Panc1 (cell line): ENCODE results near the gene MYH3. TPM values are rescaled to one million over a fixed set of nuclear protein-coding genes. Genes with fewer than 3 reads are reported as not detected.

ENCODE experiments used
- ATAC-seq: fragments of 200-7000 bp; cut with Tn5 transposase; 2 replicates; pipeline ENCODE4 v1.9.1; 2020; ENCODE audit warnings: mild to moderate bottlenecking, moderate library complexity
- BruUV-seq: library from RNA; stranded (reverse); fragments of 400-500 nt; replicated peaks from 2 replicates; lab custom pipeline; 2021; lab: Mats Ljungman, UMichigan
- CTCF ChIA-PET: fragments of 300-600 bp; sonication (Branson Sonifier 250); formaldehyde crosslinking; loops from one replicate; lab custom pipeline; 2022; ENCODE audit warnings: antibody characterized with exemption; lab: Charles Lee
- POLR2A ChIA-PET: fragments of 300-600 bp; sonication (Branson Sonifier 250); formaldehyde crosslinking; loops from one replicate; lab custom pipeline; 2022; ENCODE audit warnings: antibody characterized with exemption; lab: Charles Lee
- DNase-seq: peaks from one replicate; pipeline ENCODE4 v3.0.0-alpha.2; 2010; ENCODE audit warnings: low read depth, low spot score
- H3K27ac ChIP-seq: 2 replicates; pipeline ENCODE4 v1.5.1; 2011; ENCODE audit warnings: mild to moderate bottlenecking, low read length, inconsistent platforms
- H3K27me3 ChIP-seq: fragments of 200-500 bp; sonication (Bioruptor generic); 2 replicates; pipeline ENCODE4 v1.6.0; 2014; ENCODE audit warnings: low read length, inconsistent platforms; ENCODE audit not compliant: control insufficient read depth, insufficient read depth
- H3K36me3 ChIP-seq: fragments of 200-500 bp; sonication (Bioruptor generic); 2 replicates; pipeline ENCODE4 v1.5.1; 2014; ENCODE audit warnings: inconsistent platforms, mild to moderate bottlenecking, low read length, moderate library complexity; ENCODE audit not compliant: control insufficient read depth, insufficient read depth
- H3K4me1 ChIP-seq: 2 replicates; pipeline ENCODE4 v1.5.1; 2011; ENCODE audit warnings: inconsistent platforms, mild to moderate bottlenecking, low read length, moderate library complexity; ENCODE audit not compliant: control insufficient read depth, insufficient read depth
- H3K4me3 ChIP-seq, 2 experiments: 2 replicates each; pipeline ENCODE4 v1.5.1; 2011 to 2012; ENCODE audit warnings: low read depth in 2 of 2, low read length in 2 of 2, mild to moderate bottlenecking in 2 of 2, inconsistent platforms in 1 of 2, moderate library complexity in 1 of 2
- H3K9me3 ChIP-seq: fragments of 200-500 bp; sonication (Bioruptor generic); 2 replicates; pipeline ENCODE4 v1.5.1; 2014; ENCODE audit warnings: low read depth, mild to moderate bottlenecking, inconsistent platforms, low read length, moderate library complexity; ENCODE audit not compliant: control insufficient read depth, insufficient read depth
- POLR2AphosphoS5 ChIP-seq: IDR thresholded peaks from 2 replicates; pipeline ENCODE4 v1.6.1; 2012; ENCODE audit warnings: mild to moderate bottlenecking, low read depth, low read length, moderate library complexity
- SIN3A ChIP-seq: IDR thresholded peaks from 2 replicates; pipeline ENCODE4 v1.6.1; 2012; ENCODE audit warnings: low read depth, mild to moderate bottlenecking, low read length, moderate library complexity, borderline replicate concordance; ENCODE audit not compliant: insufficient read depth
- TCF7L2 ChIP-seq: IDR thresholded peaks from 2 replicates; pipeline ENCODE4 v1.6.1; 2011; ENCODE audit warnings: mild to moderate bottlenecking, low read depth, low read length, inconsistent platforms
- in situ Hi-C: cut with HindIII; loops from 2 replicates; pipeline ENCODE4 v1.10.0; 2016; ENCODE audit warnings: low sequenced_read_pairs, low pct_unique_long_range_greater_than_20kb
- intact Hi-C: fragments of 100-400 bp; cut with micrococcal nuclease; formaldehyde crosslinking; loops from one replicate; pipeline ENCODE4 v1.10.0; 2022; ENCODE audit not compliant: unreplicated experiment
- total RNA-seq: library from RNA; stranded (reverse); gene quantifications from one replicate; pipeline ENCODE4 v1.2.1, GENCODE V29; 2021; ENCODE audit not compliant: unreplicated experiment
- TF ChIP-seq, protein P1 (sequence below), 2 experiments: IDR thresholded peaks; 2 replicates each; pipeline ENCODE4 v1.6.1; 2011 to 2012; ENCODE audit warnings: low read depth in 2 of 2, control low read depth in 1 of 2, low read length in 1 of 2, mild to moderate bottlenecking in 1 of 2, moderate library complexity in 1 of 2; ENCODE audit not compliant: insufficient read depth in 1 of 2
- TF ChIP-seq, protein P2 (sequence below): fragments of 450-650 bp; IDR thresholded peaks from 2 replicates; pipeline ENCODE4 v1.5.1; 2017; ENCODE audit warnings: mild to moderate bottlenecking

Gene MYH3
- total RNA-seq, 1 experiment from 2014 or later: 1.6 TPM

DNA sequence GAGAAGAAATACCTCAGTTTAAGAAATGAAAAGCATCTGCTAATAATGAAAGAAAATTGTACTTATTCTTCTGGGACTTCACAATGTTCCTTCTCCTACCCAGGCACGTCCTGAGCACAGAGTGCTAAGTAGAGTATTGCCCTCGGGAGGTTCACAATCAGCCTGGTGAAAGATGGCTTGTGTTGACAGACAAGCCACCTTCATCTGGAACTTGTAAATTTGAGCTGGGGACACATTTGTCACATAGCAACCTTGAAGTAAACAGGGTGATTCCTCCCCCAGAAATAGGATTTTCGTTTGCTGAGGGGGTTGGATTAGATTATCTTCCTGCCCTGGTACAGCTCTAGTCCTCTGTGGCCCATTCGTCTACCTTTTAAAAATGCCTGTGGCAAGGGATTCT is 73.3 kb downstream of the MYH3 start:
- H3K9me3 ChIP-seq: no peaks in the 10 kb centered on the region
- in situ Hi-C loops: no loop called here

DNA sequence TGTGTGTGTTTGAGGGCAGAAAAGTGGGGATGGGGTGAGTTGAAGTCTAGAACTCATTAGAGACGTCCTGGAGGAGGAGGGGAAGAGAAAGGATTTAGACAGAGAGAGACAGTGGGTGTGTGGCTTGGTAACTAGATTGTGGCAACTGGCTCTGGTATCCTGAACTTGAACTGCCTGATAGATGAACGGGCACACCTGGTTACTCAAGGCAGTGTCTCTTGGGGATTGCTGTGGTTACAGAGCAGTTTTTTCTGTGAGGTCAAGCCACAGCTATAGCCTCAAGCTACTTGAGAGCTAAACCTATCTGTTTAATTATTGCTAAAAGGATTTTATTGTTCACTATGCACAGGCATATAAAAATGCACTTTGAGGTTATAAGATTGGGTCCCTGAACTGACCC is 77.8 kb downstream of the MYH3 start:
- POLR2A ChIA-PET: no interaction called here
- ATAC-seq (no peak), DNase-seq (no peak)
- no TSS peak for BruUV-seq
- Histone ChIP-seq H3K4me3 (no peak overlapping the region), H3K36me3 (no peaks in the 10 kb centered on the region), H3K27ac (no peak overlapping the region), H3K4me1 (no peaks in the 10 kb centered on the region), H3K9me3 (no peaks in the 10 kb centered on the region), H3K27me3 (peaks cover 2% of the 10 kb centered on the region; the same call in 1 of the 2 replicates)
- intact Hi-C loops (no loop called here), in situ Hi-C loops (no loop called here)
- TF ChIP-seq, protein P1, sequence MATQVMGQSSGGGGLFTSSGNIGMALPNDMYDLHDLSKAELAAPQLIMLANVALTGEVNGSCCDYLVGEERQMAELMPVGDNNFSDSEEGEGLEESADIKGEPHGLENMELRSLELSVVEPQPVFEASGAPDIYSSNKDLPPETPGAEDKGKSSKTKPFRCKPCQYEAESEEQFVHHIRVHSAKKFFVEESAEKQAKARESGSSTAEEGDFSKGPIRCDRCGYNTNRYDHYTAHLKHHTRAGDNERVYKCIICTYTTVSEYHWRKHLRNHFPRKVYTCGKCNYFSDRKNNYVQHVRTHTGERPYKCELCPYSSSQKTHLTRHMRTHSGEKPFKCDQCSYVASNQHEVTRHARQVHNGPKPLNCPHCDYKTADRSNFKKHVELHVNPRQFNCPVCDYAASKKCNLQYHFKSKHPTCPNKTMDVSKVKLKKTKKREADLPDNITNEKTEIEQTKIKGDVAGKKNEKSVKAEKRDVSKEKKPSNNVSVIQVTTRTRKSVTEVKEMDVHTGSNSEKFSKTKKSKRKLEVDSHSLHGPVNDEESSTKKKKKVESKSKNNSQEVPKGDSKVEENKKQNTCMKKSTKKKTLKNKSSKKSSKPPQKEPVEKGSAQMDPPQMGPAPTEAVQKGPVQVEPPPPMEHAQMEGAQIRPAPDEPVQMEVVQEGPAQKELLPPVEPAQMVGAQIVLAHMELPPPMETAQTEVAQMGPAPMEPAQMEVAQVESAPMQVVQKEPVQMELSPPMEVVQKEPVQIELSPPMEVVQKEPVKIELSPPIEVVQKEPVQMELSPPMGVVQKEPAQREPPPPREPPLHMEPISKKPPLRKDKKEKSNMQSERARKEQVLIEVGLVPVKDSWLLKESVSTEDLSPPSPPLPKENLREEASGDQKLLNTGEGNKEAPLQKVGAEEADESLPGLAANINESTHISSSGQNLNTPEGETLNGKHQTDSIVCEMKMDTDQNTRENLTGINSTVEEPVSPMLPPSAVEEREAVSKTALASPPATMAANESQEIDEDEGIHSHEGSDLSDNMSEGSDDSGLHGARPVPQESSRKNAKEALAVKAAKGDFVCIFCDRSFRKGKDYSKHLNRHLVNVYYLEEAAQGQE (IDR thresholded peaks at IDR 0.05; ENCODE audit: insufficient read depth in 1 of 2, low read depth in 2 of 2, low read length in 1 of 2): no peak
- TF ChIP-seq, protein P2, sequence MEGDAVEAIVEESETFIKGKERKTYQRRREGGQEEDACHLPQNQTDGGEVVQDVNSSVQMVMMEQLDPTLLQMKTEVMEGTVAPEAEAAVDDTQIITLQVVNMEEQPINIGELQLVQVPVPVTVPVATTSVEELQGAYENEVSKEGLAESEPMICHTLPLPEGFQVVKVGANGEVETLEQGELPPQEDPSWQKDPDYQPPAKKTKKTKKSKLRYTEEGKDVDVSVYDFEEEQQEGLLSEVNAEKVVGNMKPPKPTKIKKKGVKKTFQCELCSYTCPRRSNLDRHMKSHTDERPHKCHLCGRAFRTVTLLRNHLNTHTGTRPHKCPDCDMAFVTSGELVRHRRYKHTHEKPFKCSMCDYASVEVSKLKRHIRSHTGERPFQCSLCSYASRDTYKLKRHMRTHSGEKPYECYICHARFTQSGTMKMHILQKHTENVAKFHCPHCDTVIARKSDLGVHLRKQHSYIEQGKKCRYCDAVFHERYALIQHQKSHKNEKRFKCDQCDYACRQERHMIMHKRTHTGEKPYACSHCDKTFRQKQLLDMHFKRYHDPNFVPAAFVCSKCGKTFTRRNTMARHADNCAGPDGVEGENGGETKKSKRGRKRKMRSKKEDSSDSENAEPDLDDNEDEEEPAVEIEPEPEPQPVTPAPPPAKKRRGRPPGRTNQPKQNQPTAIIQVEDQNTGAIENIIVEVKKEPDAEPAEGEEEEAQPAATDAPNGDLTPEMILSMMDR: no peak
- TF ChIP-seq SIN3A (no peak), POLR2AphosphoS5 (no peak), TCF7L2 (no peak)
- CTCF ChIA-PET: no interaction called here

More for the DNA sequence above, 73.3 kb downstream of the MYH3 start:
- CTCF ChIA-PET: interaction anchor here (0.6 kb wide), 1 partner anchor 855 kb away, joined by 6 read pairs; no protein-coding TSS in a partner anchor
- POLR2A ChIA-PET: no interaction called here
- Histone ChIP-seq H3K4me1 (no peaks in the 10 kb centered on the region), H3K4me3 (no peak overlapping the region), H3K27me3 (peaks cover 4% of the 10 kb centered on the region; the same call in 1 of the 2 replicates), H3K36me3 (no peaks in the 10 kb centered on the region), H3K27ac (no peak overlapping the region)
- BruUV-seq: no TSS peak
- DNase-seq: no peak
- ATAC-seq: no peak
- TF ChIP-seq TCF7L2: no peak
- TF ChIP-seq, protein P2: no peak
- intact Hi-C loops: no loop called here

Other genes with a start within 250 kb of the MYH3 start
- gene MYH8, start 235.4 kb downstream of the MYH3 start, total RNA-seq: not detected
- not detected for gene MYH4, start 187.8 kb downstream of the MYH3 start, total RNA-seq
- gene MYH1, start 138.8 kb downstream of the MYH3 start, total RNA-seq: not detected
- not detected for gene MYH2, start 107.7 kb downstream of the MYH3 start, total RNA-seq
- gene SCO1, start 40.2 kb upstream of the MYH3 start, total RNA-seq: 28.0 TPM
- 2.4 TPM for gene ADPRM, start 40.3 kb upstream of the MYH3 start, total RNA-seq
- 9.3 TPM for gene TMEM220, start 72.7 kb upstream of the MYH3 start, total RNA-seq
- not detected for gene TMEM238L, start 146.8 kb upstream of the MYH3 start, total RNA-seq
- gene PIRT, start 180.8 kb upstream of the MYH3 start, total RNA-seq: not detected